Measurements from ENCODE around the gene EPHA5. TPM values are rescaled to one million over a fixed set of nuclear protein-coding genes. Genes with fewer than 3 reads are reported as not detected.

EPHA5 gene
- total and polyA plus RNA-seq, 9 of the 15 experiments (the other 6 are each of a cell fraction or from before 2014, with no cell fraction given), result 0.04 TPM; not detected in 8

- H3K4me2 ChIP-seq (ENCODE audit: insufficient read depth, low read length), result no peak overlapping the region
Observed at GRCh38 chr4:65561164-65561563, 109.1 kb downstream of the EPHA5 start.

More at GRCh38 chr4:65561164-65561563, 109.1 kb downstream of the EPHA5 start:
- TF ChIP-seq SMAD1 (IDR thresholded peaks at IDR 0.05; ENCODE audit: low read depth, low read length, partially characterized antibody), result no peak
- TF ChIP-seq MIER1 (IDR thresholded peaks at IDR 0.05; ENCODE audit: low read depth), result no peak
- no peak for TF ChIP-seq AFF4 (CRISPR knock-in tag; IDR thresholded peaks at IDR 0.05)
- TF ChIP-seq POLR2AphosphoS5 (IDR thresholded peaks at IDR 0.05; ENCODE audit: control insufficient read depth, insufficient read depth, low read depth, low read length), result no peak
- TF ChIP-seq CCNT2 (IDR thresholded peaks at IDR 0.05; ENCODE audit: borderline replicate concordance, extremely low read depth, insufficient read length, low read depth, low read length), result no peak
- no peak for TF ChIP-seq NELFE (IDR thresholded peaks at IDR 0.05; ENCODE audit: insufficient read depth, insufficient read length)
- H3K27me3 ChIP-seq (ENCODE audit: control insufficient read depth in 2 of 2, insufficient read depth in 2 of 2, low read length in 2 of 2), result no peaks in the 10 kb centered on the region
- ChIA-PET POLR2A (no interaction called here), CTCF (ENCODE audit: low intra/inter-chr PET ratio) (no interaction called here)
- in situ Hi-C loops (cut with MboI) (no loop called here), intact Hi-C loops (cut with micrococcal nuclease) (no loop called here)
- H3K4me1 ChIP-seq (replicated peaks in 1 of 2; ENCODE audit: control insufficient read depth in 2 of 2, insufficient read depth in 2 of 2, low read length in 2 of 2), result no peaks in the 10 kb centered on the region
- no TSS peak for BruUV-seq (replicated peaks)
- WGBS (ENCODE audit: insufficient coverage, low coverage, missing lambda C conversion rate), result 0% methylated on average over 2 of the region's 2 CpGs
- no peak for DNase-seq (ENCODE audit: extremely low read depth in 1 of 4, low spot score in 3 of 4)
- H3K9ac ChIP-seq (ENCODE audit: insufficient read depth in 1 of 2, low read depth in 2 of 2, low read length in 2 of 2), result no peak overlapping the region
- ATAC-seq, result no peak
- no peak overlapping the region for H3K4me3 ChIP-seq
- no peak for FAIRE-seq
- no peaks in the 10 kb centered on the region for H3K9me3 ChIP-seq (replicated peaks; ENCODE audit: control insufficient read depth, insufficient read depth, low read depth, low read length)
- no peaks in the 10 kb centered on the region for H3K79me2 ChIP-seq (ENCODE audit: control insufficient read depth, insufficient read depth, low read length)
- H4K20me1 ChIP-seq (replicated peaks; ENCODE audit: control insufficient read depth, insufficient read depth, low read length), result no peaks in the 10 kb centered on the region
- H3K9me1 ChIP-seq (ENCODE audit: control insufficient read depth, insufficient read depth, low read length), result no peaks in the 10 kb centered on the region
- H2AFZ ChIP-seq (ENCODE audit: low read depth, low read length), result no peak overlapping the region
- H3K27ac ChIP-seq (ENCODE audit: extremely low read depth, low read depth, low read length), result no peak overlapping the region
- no peaks in the 10 kb centered on the region for H3K36me3 ChIP-seq (ENCODE audit: control insufficient read depth, insufficient read depth, low read length)

Measured in K562 (cell line).